ENCODE results near the gene AKR1B15.
"Not testable (repeated sequence)": the region's sequence is repeated elsewhere in the genome, so short reads cannot be mapped to it uniquely, and the experiment has no call there.

The AKR1B15 gene

DNA sequence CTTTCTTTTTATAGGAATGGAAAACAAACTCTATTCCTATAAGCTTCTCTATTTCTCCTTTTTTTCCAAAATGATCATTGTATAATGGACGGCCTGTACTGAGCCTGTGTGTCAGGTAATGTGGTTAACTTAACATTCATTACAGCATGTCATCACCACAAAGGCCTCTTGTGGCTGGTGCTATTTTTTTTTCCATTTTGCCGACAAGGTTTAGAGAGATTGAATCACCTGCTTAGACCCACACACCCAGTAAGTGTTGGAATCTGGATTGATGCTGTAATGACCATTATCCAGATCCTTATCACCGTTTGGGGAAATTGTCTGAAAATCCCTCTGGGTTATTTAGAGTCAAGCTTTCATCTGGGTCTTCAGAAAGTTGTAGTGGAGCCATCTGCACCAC, 18.5 kb downstream of the AKR1B15 start:
- DNase-seq = no peak

- not testable (repeated sequence) for DNase-seq
These were observed 21.1 kb downstream of the AKR1B15 start for GRCh38 chr7:134569962-134570361.

GRCh38 chr7:134571101-134571500, 22.2 kb downstream of the AKR1B15 start:
- DNase-seq = no peak

DNA sequence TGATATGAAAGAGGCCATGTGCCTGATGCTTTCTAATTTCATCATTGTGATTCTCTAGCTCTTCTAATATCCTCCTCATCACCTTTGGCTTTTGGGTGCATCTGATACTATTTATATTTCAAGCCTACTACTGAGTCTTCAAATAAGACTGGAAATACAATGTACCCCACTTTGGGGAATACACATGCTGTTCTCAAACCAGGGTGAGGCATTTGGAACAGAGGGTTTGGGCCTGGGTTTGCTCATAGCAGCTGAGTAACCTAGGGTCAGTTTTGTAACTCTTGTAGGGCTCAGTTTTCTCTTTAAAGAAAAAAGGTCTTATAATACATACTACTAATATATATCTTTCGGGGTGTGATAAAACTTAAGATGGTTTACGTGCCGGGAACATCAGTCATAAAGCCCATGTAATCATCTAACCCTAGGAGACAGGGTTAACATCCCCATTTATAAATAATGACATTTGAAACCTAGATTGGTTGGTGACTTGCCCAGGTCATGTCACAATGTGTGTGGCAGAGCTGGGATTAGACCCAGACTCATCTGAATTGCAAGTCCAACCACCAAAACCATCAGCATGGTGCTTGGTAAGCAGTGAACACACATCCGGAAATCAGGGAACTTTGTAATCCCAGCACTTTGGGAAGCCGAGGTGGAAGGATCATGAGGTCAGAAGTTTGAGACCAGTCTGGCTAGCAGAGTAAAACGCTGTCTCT, 23.0 kb downstream of the AKR1B15 start:
- no peak for DNase-seq

DNA sequence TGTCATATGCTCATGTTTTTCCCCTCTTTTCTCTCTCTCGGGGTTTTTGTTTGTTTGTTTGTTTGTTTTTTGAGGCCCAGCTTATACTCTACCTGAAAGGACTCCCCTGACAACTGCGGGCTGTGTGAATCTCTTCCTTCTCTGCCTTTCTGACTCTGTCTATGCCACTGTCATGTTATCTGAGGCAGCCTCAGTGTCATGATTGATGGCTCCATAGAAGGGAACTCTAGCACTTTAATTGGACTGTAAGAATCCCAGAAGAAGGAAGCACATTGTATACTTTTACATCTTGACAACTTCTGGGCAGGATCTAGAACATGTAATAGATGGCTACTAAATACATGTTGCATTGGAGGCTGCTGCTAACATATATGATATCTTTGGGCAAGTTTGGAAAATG, 25.4 kb downstream of the AKR1B15 start:
- DNase-seq = no peak

DNA sequence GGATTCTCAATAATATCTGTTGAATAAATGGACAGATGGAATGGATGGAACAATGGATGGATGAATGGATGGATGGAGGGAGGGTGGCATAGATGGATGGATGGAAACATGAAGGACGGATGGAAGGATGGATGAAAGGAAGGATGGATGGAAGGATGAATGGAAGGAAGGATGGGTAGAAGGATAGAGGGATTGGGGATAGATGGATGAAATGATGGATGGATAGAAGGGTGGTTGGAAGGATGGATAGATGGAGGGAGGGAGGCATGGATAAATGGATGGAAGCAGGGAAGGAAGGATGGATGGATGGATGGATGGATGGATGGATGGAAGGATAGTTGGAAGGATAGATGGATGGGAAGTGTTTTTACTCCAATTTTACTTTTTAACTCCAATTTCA, 35.4 kb downstream of the AKR1B15 start:
- no peak for DNase-seq

DNA sequence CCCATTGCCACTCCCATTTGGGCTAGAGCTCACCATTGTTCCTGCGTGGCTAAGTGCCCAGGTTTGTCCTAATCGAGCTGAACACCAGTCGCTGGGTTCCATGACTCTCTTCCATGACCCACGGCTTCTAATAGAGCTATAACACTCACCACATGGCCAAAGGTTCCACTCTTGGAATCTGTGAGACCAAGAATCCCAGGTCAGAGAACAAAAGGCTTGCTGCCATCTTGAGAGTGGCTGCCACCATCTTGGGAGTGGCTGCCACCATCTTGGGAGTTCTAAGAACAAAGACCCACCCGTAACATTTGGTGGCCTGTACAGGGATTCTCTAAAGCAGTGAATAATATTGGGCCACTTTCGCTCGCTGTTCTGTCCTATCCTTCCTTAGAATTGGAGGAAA, 37.0 kb downstream of the AKR1B15 start:
- no peak for DNase-seq

- no peak for DNase-seq
These were observed 38.8 kb downstream of the AKR1B15 start for GRCh38 chr7:134587750-134588149.

GRCh38 chr7:134589491-134589941, 40.6 kb downstream of the AKR1B15 start:
- no peak for DNase-seq

DNA sequence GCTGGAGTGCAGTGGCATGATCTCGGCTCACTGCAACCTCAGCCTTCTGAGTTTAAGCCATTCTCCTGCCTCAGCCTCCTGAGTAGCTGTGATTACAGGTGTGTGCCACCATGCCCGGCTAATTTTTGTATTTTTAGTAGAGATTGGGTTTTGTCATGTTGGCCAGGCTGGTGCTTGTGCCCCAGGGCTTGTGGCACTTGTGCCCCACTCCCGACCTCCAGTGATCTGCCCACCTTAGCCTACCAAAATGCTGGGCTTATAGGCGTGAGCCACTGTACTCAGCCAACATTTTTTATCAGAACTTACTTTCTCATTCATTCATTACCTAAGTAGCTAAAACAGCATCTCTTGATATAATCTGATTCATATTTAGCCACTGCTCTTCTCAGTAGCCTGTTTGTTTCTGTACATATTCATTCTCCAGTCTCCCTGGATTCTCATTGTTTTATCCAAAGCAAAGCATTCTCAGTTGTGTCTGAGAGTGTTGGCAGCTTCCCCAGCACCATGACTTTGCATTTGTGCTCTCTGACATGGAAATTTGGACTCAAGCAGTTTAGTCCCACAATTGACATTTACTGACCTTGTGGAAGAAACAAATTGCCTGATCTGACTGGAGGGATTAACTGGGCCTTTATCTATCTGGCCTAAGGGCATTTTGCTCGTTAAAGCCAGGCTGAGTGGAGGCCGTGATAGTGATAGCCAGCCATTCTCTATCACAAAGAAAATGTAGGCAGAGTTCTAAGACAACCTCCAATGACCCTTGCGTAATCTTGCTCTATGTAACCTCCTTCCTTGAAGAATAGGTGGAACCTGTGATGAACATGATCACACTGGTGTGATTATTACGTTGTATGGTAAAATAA, 44.9 kb downstream of the AKR1B15 start:
- no peak for DNase-seq

GRCh38 chr7:134594877-134595276, 46.0 kb downstream of the AKR1B15 start:
- DNase-seq = no peak

DNA sequence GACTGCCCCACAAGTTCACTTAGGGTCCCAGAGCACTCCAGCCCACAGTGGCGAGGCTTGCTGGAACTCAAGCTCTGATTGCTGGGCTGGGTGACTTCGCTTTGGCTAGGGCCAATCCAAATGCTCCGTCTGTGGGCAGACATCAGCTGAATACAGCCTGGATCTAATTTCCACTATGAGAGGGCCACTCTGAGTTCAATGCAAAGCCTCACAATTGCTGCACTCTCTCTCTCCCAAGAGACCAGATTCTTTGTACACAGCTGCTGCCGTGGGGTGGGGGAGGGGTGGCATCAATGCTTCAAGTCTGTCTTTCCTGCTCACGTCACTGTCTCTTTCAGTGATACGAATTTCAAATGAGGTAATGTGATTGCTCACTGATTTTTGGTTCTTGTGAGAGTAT, 50.5 kb downstream of the AKR1B15 start:
- DNase-seq = no peak

DNA sequence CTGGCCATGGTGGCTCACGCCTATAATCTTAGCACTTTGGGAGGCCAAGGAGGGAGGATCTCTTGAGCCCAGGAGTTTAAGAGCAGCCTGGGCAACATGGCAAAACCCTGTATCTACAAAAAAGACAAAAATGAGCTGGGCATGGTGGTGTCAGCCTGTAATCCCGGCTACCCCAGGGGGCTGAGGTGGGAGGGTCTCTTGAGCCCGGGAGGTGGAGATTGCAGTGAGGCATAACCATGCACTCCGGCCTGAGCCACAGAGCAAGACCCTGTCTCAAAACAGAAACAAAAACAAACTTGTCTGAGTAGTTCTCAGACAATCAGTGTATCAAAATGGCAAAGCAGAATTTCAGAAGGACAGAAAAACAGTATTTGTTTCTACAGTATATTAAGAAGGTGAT, 52.5 kb downstream of the AKR1B15 start:
- no peak for DNase-seq

GRCh38 chr7:134602881-134603451, 54.1 kb downstream of the AKR1B15 start:
- no peak for DNase-seq

DNA sequence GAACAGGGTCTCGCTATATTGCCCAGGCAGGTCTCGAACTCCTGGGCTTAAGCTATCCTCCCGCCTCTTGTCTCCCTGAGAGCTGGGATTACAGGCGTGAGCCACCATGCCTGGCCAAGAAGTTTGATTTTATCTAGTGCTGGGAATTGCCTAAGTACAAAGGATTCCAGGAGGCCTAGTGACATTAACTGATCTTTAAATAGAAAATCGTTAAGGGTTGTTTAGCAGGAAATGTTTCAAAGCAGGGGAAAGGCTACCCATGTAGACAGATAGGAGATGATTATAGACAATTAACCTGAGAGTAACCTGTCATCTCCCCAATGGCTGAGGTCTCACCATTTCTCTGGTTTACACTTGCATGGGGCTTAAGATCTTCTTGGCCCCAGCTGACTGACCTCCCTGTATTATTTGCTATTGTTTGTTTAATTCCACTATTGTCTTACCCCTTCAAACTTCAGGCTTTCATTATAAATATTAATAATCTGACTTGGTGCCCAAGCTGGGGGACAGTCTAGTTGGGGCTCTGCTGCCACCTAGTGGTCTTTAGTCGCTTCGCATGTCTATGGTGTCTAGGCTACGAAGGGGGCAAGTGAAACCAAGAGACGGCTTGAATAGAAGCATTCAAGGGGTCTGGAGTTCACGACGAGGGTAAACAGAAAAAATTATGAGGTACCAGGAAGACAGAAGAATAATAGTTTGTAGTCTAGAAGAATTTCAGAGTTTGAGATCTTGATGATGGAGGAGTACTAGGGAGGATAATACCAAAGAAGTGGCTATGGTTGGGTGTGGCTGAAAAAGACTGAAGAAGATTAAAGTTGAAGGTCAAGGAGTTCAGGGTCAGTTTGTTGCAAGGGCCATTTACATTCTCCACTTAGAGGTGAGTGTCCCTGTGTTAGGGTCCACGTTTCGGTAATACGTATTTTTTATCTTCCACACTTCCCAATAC, 57.3 kb downstream of the AKR1B15 start:
- DNase-seq = peak; percentile 53

GRCh38 chr7:134611611-134612151, 62.8 kb downstream of the AKR1B15 start:
- no peak for DNase-seq

- DNase-seq = no peak
These were observed 63.3 kb downstream of the AKR1B15 start for GRCh38 chr7:134612197-134612596.

DNA sequence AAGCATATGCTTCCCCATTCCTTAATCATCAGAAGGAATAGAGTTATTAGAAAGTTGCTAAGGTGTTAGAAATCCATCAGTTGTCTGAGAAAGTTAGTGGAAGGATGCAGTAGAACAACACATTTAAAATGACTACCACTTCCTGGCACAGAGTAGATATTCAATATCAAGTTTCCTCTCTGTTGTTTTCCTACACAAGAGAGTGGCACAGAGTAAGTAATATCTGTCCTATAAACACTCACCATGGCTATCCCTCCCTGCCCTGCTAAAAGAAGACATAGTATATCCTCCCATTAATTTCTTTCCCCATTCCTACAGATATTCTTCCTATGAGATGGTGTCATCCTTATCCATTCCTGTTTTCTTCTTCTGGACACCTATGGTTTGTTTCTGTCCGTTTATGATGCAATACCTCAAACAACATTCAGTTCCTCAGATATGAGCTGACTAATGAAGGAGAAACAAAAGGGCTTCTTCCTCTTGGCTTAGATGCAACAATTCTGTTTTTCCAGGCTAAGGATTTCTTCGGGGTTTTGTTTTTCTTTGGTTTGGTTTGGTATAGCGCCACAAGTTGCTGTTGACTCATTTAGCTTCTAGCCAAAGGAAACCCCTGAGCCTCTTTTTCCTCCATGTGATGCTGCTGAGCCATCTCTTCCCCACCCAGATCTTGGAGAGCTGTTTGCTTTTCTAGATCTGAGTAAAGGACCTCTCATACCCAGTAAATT, 64.9 kb downstream of the AKR1B15 start:
- DNase-seq = no peak

DNA sequence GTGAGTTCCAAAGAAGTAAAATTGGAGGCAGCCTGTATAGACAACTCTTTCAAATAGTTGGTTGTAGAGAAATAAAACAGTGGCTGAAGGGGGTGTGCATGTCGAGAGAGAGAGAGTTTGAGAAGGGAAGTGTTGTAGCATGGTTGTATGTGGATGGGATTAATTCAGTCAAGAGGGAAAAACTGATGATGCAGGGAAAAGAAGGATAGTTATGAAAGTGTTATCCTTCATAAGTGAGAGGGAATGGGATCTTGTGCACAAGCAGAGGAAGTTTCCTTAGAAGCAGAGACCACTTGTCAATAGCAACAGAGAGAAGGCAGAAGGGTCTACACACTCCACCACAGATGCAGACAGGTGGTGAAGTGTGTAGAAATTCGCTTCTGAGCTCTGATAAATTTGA, 67.7 kb downstream of the AKR1B15 start:
- DNase-seq = no peak

DNA sequence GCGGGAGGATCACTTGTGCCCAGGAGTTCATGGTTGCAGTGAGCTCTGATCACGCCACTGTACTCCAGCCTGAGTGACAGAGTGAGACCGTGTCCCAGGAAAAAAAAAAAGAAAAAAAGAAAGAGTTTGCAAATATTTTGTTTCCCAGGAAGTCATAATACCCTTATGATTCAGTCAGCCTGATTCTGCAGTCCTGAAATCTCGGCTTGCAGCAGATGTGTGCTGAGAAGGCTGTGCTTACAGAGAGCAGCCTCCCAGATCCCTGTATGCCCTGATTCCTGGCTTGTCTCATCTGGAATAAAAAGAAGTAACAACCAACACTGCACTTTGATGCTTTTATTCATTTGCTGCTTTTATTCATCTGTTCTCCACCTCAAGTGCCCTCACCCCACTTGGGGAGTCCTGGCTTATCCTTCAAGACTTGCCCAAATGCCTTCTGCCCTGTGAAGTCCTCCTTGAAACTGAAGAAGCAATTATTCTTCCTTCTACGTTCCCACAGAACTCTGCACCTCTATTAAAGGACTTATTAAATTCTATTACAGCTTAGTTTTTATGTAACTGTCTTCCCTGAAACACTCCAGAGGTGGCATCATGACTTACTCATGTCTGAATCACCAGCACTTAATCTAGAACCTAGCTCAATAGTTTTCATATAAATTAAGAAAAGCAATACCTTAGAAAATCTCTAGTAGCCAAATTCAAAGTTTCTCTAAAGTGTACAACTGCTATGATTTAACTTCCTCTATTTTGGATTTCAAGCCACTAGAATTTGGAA, 70.0 kb downstream of the AKR1B15 start:
- no peak for DNase-seq
